ENCODE data around the gene AOPEP. TPM values are rescaled to one million over a fixed set of nuclear protein-coding genes. Genes with fewer than 3 reads are reported as not detected.

Gene AOPEP
- total and polyA plus RNA-seq, 9 of the 15 experiments (the other 6 are each of a cell fraction or from before 2014, with no cell fraction given), result 4.5 to 19.3 (median 13.5) TPM

DNA sequence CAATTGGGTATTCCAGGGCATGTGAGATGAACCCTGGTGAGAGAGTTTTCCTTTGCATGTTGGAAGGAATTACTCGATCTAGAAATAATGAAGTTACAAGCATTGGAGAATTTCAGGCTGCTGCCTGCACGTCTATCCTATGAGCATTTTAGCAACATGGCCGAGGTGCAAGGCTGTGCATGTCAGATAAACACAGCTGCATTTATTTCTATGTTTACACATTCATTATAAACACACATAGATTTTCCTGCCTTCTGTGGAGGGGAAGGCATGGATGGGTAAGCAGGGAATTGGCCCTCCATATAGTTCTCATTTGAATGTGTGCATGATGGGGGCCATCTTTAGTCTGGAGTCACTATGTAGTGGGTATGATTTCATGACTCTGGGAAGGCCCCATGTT lies 42.3 kb downstream of the AOPEP start (continued):
- TF ChIP-seq CHD7 (IDR thresholded peaks at IDR 0.05; ENCODE audit: low read depth, low read length), result no peak

Data from K562 (cell line).